A549 treated with AZD2906 at 1 μM for 4 hours (cell line): ENCODE measurements around the gene KCNK2. TPM values are rescaled to one million over a fixed set of nuclear protein-coding genes. Genes with fewer than 3 reads are reported as not detected.

Experiments
- total RNA-seq: library from RNA; stranded (reverse); fragments of 200-300 nt; extraction: Qiagen RNA extraction; gene quantifications from 5 replicates; pipeline ENCODE4 v1.2.3, GENCODE V29; 2022

The KCNK2 gene
- total RNA-seq = 0.02 to 0.08 TPM (median 0.05 TPM) in 4 of 5 replicates, not detected in the other

DNA sequence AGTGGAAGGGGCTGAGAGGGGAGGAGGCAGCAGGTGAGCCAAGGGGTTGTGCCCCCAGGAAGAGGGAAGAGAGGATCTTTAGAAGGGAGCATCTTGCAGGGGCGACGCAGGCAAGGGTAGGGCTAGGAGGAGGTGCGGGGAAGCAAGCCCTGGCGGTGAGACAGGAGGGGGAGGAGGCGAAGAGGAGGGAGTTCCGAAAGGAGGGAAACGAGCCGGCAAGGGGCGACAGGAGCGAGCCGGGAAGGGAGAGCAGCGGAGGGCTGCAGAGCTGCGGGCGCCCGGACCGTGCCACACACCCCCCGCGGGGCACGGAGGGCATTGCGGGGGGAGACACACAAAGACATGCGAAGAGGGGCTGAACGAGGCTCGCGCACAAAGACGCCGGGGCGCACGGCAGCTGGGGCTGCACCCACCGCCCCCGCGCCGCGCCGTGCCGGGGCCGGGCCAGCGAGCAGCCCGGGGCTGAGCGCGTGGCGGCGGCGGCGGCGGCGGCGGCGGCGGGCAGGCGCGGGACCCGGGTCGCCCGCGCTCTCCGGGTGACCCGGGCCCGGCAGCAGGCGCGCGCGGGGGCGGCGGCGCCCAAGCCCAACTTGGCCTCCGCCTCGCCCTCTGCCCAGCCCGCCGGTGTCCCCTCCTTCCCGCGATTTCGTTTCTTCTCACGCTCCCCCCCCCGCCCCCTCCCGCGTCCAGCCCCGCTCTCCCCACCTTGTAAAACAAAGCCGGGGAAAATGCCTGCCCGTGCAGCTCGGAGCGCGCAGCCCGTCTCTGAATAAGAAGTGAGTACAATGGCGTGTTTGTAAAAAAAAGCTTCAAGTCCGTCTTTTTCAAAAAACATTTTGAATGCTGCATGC is at the start of gene KCNK2:
Gene KCNK2, plus strand, starts transcription at position 206 of the 851 bp plus-strand sequence. CDS start 649 bp downstream, outside the sequence.

